Measurements from ENCODE around the gene YAF2.

- TF ChIP-seq, protein P1, sequence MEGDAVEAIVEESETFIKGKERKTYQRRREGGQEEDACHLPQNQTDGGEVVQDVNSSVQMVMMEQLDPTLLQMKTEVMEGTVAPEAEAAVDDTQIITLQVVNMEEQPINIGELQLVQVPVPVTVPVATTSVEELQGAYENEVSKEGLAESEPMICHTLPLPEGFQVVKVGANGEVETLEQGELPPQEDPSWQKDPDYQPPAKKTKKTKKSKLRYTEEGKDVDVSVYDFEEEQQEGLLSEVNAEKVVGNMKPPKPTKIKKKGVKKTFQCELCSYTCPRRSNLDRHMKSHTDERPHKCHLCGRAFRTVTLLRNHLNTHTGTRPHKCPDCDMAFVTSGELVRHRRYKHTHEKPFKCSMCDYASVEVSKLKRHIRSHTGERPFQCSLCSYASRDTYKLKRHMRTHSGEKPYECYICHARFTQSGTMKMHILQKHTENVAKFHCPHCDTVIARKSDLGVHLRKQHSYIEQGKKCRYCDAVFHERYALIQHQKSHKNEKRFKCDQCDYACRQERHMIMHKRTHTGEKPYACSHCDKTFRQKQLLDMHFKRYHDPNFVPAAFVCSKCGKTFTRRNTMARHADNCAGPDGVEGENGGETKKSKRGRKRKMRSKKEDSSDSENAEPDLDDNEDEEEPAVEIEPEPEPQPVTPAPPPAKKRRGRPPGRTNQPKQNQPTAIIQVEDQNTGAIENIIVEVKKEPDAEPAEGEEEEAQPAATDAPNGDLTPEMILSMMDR (IDR thresholded peaks at IDR 0.05; ENCODE audit: poor library complexity): no peak
- TF ChIP-seq EZH2phosphoT487 (IDR thresholded peaks at IDR 0.05; ENCODE audit: low read depth, severe bottlenecking, unreplicated experiment) (no peak), EZH2 (IDR thresholded peaks at IDR 0.05; ENCODE audit: borderline replicate concordance) (no peak)
Observed at GRCh38 chr12:42182394-42182793, 55.7 kb downstream of the YAF2 start.
